Large intestine (tissue), 1 donor: Measurements from ENCODE around the gene CNOT1. TPM values are rescaled to one million over a fixed set of nuclear protein-coding genes. Genes with fewer than 3 reads are reported as not detected.

Experiments
- polyA plus RNA-seq: library from polyadenylated mRNA; unstranded; fragments of 120-200 nt; gene quantifications from one replicate; pipeline ENCODE4 v1.2.1, GENCODE V29; 2013

Gene CNOT1
- polyA plus RNA-seq, 1 donor = 171 TPM

Other genes with a start within 250 kb of the CNOT1 start
- 7.6 TPM for gene GINS3, start 237.4 kb downstream of the CNOT1 start, polyA plus RNA-seq
- gene NDRG4, start 129.7 kb downstream of the CNOT1 start, polyA plus RNA-seq = 17.4 TPM
- 28.8 TPM for gene SETD6, start 114.3 kb downstream of the CNOT1 start, polyA plus RNA-seq
- 24.1 TPM for gene SLC38A7, start 54.9 kb upstream of the CNOT1 start, polyA plus RNA-seq
- gene GOT2, start 104.5 kb upstream of the CNOT1 start, polyA plus RNA-seq = 55.8 TPM